Neural progenitor cell (in vitro differentiated cells): ENCODE data around the gene RAD51B. TPM values are rescaled to one million over a fixed set of nuclear protein-coding genes. Genes with fewer than 3 reads are reported as not detected.

Source experiments
- DNase-seq: peaks from one replicate; pipeline ENCODE4 v3.0.0-alpha.2; 2016; ENCODE audit warnings: low spot score
- H2AFZ ChIP-seq: fragments of 200-600 bp; sonication (generic); replicated peaks from 2 replicates; pipeline ENCODE4 v1.6.1; 2016; ENCODE audit warnings: antibody characterized with exemption
- H3F3A ChIP-seq: fragments of 200-600 bp; sonication (generic); 2 replicates; pipeline ENCODE4 v1.6.1; 2016; ENCODE audit warnings: antibody characterized with exemption, low read depth
- H3K27ac ChIP-seq: fragments of 200-600 bp; sonication (generic); 2 replicates; pipeline ENCODE4 v1.5.1; 2016; ENCODE audit warnings: mild to moderate bottlenecking
- H3K27me3 ChIP-seq: fragments of 200-600 bp; sonication (generic); 2 replicates; pipeline ENCODE4 v1.6.1; 2016; ENCODE audit warnings: mild to moderate bottlenecking, moderate library complexity
- H3K36me3 ChIP-seq: fragments of 200-600 bp; sonication (generic); 2 replicates; pipeline ENCODE4 v1.5.1; 2016
- H3K4me1 ChIP-seq: fragments of 200-600 bp; sonication (generic); 2 replicates; pipeline ENCODE4 v1.6.1; 2016; ENCODE audit warnings: mixed run types
- H3K4me2 ChIP-seq: fragments of 200-600 bp; sonication (generic); 2 replicates; pipeline ENCODE4 v1.6.1; 2016
- H3K4me3 ChIP-seq: fragments of 200-600 bp; sonication (generic); 2 replicates; pipeline ENCODE4 v1.5.1; 2016
- H3K79me2 ChIP-seq: fragments of 200-600 bp; sonication (generic); 2 replicates; pipeline ENCODE4 v1.6.1; 2016; ENCODE audit warnings: low read depth
- H3K9ac ChIP-seq: fragments of 200-600 bp; sonication (generic); 2 replicates; pipeline ENCODE4 v1.6.1; 2016
- H3K9me3 ChIP-seq: fragments of 200-600 bp; sonication (generic); 2 replicates; pipeline ENCODE4 v1.5.1; 2016; ENCODE audit warnings: low read depth
- H4K20me1 ChIP-seq: fragments of 200-600 bp; sonication (generic); 2 replicates; pipeline ENCODE4 v1.6.1; 2016; ENCODE audit warnings: low read depth
- H3K27ac Mint-ChIP-seq: 3 replicates; pipeline ENCODE4 v1.8.0; 2021; ENCODE audit warnings: mixed read lengths
- H3K27me3 Mint-ChIP-seq: 2 replicates; pipeline ENCODE4 v1.8.0; 2022; ENCODE audit warnings: low read depth, mild to moderate bottlenecking, inconsistent platforms, moderate library complexity, mixed read lengths; ENCODE audit not compliant: insufficient read depth
- H3K36me3 Mint-ChIP-seq: 3 replicates; pipeline ENCODE4 v1.8.0; 2021; ENCODE audit warnings: mixed read lengths
- H3K4me1 Mint-ChIP-seq: 3 replicates; pipeline ENCODE4 v1.8.0; 2021; ENCODE audit warnings: mixed read lengths
- H3K4me3 Mint-ChIP-seq: 3 replicates; pipeline ENCODE4 v1.8.0; 2021; ENCODE audit warnings: mild to moderate bottlenecking, moderate library complexity, mixed read lengths
- H3K9me3 Mint-ChIP-seq: 3 replicates; pipeline ENCODE4 v1.8.0; 2020; ENCODE audit warnings: mixed read lengths
- CTCF ChIP-seq: fragments of 200-600 bp; sonication (generic); IDR thresholded peaks from 2 replicates; pipeline ENCODE4 v1.5.1; 2017; ENCODE audit warnings: antibody characterized with exemption, mild to moderate bottlenecking
- EZH2 ChIP-seq: fragments of 200-600 bp; sonication (generic); IDR thresholded peaks from 2 replicates; pipeline ENCODE4 v1.6.1; 2017; ENCODE audit warnings: antibody characterized with exemption, mild to moderate bottlenecking, moderate library complexity
- EZH2phosphoT487 ChIP-seq: fragments of 200-600 bp; sonication (generic); IDR thresholded peaks from 2 replicates; pipeline ENCODE4 v1.6.1; 2017; ENCODE audit warnings: antibody characterized with exemption
- total RNA-seq: library from RNA; depleted of rRNA; stranded (reverse); fragments of >200 nt; gene quantifications from 2 replicates; pipeline ENCODE4 v1.2.3, GENCODE V29; 2015; ENCODE audit warnings: low replicate concordance

The RAD51B gene
- total RNA-seq, 1 donor from 2014 or later, result 50.5 TPM

GRCh38 chr14:68333262-68333661 lies 513.7 kb downstream of the RAD51B start:
- no peak for DNase-seq
- Histone ChIP-seq H3F3A (peaks cover 5% of the 10 kb centered on the region), H3K36me3 (no peaks in the 10 kb centered on the region), H3K9ac (no peak overlapping the region), H3K79me2 (no peaks in the 10 kb centered on the region), H3K4me1 (peaks cover 44% of the 10 kb centered on the region), H3K4me3 (no peak overlapping the region), H3K27me3 (no peaks in the 10 kb centered on the region), H3K4me2 (no peak overlapping the region), H4K20me1 (no peaks in the 10 kb centered on the region), H2AFZ (no peak overlapping the region), H3K9me3 (no peaks in the 10 kb centered on the region), H3K27ac (no peak overlapping the region)
- H3K27me3 Mint-ChIP-seq, result peaks cover 2% of the 10 kb centered on the region
- TF ChIP-seq EZH2phosphoT487, result no peak
- no peak for TF ChIP-seq CTCF
- TF ChIP-seq EZH2, result no peak
- peaks cover 3% of the 10 kb centered on the region for H3K36me3 Mint-ChIP-seq
- no peak overlapping the region for H3K27ac Mint-ChIP-seq
- peaks cover under 1% of the 10 kb centered on the region for H3K9me3 Mint-ChIP-seq
- no peak overlapping the region for H3K4me3 Mint-ChIP-seq
- H3K4me1 Mint-ChIP-seq, result peaks cover 41% of the 10 kb centered on the region

- no peak overlapping the region for H3K27ac Mint-ChIP-seq
- no peaks in the 10 kb centered on the region for H3K27me3 Mint-ChIP-seq
- H3K9me3 Mint-ChIP-seq, result no peaks in the 10 kb centered on the region
These were observed 515.7 kb downstream of the RAD51B start for GRCh38 chr14:68335312-68335711.

GRCh38 chr14:68336165-68336564 lies 516.6 kb downstream of the RAD51B start:
- no peak for DNase-seq
- Histone ChIP-seq H3K79me2 (no peaks in the 10 kb centered on the region), H4K20me1 (no peaks in the 10 kb centered on the region), H3K9ac (no peak overlapping the region), H2AFZ (no peak overlapping the region), H3F3A (peaks cover 5% of the 10 kb centered on the region), H3K27me3 (no peaks in the 10 kb centered on the region), H3K4me3 (no peak overlapping the region), H3K36me3 (no peaks in the 10 kb centered on the region), H3K4me2 (no peak overlapping the region), H3K9me3 (no peaks in the 10 kb centered on the region), H3K4me1 (peaks cover 50% of the 10 kb centered on the region), H3K27ac (no peak overlapping the region)
- Mint-ChIP-seq H3K36me3 (no peaks in the 10 kb centered on the region), H3K27ac (no peak overlapping the region), H3K4me1 (peaks cover 35% of the 10 kb centered on the region), H3K9me3 (no peaks in the 10 kb centered on the region), H3K4me3 (no peak overlapping the region), H3K27me3 (no peaks in the 10 kb centered on the region)
- TF ChIP-seq EZH2 (no peak), CTCF (no peak)

More at GRCh38 chr14:68335312-68335711, 515.7 kb downstream of the RAD51B start:
- no peak overlapping the region for H3K4me2 ChIP-seq
- no peak overlapping the region for H3K4me3 ChIP-seq
- H4K20me1 ChIP-seq, result no peaks in the 10 kb centered on the region
- H3K9ac ChIP-seq, result no peak overlapping the region
- DNase-seq, result no peak
- H3K36me3 Mint-ChIP-seq, result no peaks in the 10 kb centered on the region
- H3K27ac ChIP-seq, result no peak overlapping the region
- peaks cover 47% of the 10 kb centered on the region for H3K4me1 ChIP-seq
- H2AFZ ChIP-seq, result no peak overlapping the region
- no peaks in the 10 kb centered on the region for H3K27me3 ChIP-seq
- no peaks in the 10 kb centered on the region for H3K9me3 ChIP-seq
- H3K4me1 Mint-ChIP-seq, result peaks cover 37% of the 10 kb centered on the region
- H3F3A ChIP-seq, result peaks cover 5% of the 10 kb centered on the region
- H3K79me2 ChIP-seq, result no peaks in the 10 kb centered on the region
- H3K4me3 Mint-ChIP-seq, result no peak overlapping the region
- no peaks in the 10 kb centered on the region for H3K36me3 ChIP-seq
- TF ChIP-seq EZH2phosphoT487 (no peak), EZH2 (no peak), CTCF (no peak)

- no peaks in the 10 kb centered on the region for H3K9me3 ChIP-seq
- H4K20me1 ChIP-seq, result no peaks in the 10 kb centered on the region
- peaks cover 50% of the 10 kb centered on the region for H3K4me1 ChIP-seq
- DNase-seq, result no peak
- H3K36me3 ChIP-seq, result no peaks in the 10 kb centered on the region
- H3K27ac ChIP-seq, result no peak overlapping the region
- Mint-ChIP-seq H3K9me3 (no peaks in the 10 kb centered on the region), H3K27me3 (no peaks in the 10 kb centered on the region), H3K27ac (no peak overlapping the region), H3K4me3 (no peak overlapping the region), H3K36me3 (no peaks in the 10 kb centered on the region), H3K4me1 (peaks cover 29% of the 10 kb centered on the region)
- H3K79me2 ChIP-seq, result no peaks in the 10 kb centered on the region
- no peak overlapping the region for H3K4me3 ChIP-seq
- peaks cover 5% of the 10 kb centered on the region for H3F3A ChIP-seq
- no peaks in the 10 kb centered on the region for H3K27me3 ChIP-seq
- H3K9ac ChIP-seq, result no peak overlapping the region
- no peak for TF ChIP-seq EZH2phosphoT487
- no peak for TF ChIP-seq CTCF
- TF ChIP-seq EZH2, result no peak
- no peak overlapping the region for H2AFZ ChIP-seq
- H3K4me2 ChIP-seq, result peak overlapping the region; percentile 16
These were observed 517.7 kb downstream of the RAD51B start for GRCh38 chr14:68337279-68337678.
